Calu3 (cell line): ENCODE results near the gene CDYL. TPM values are rescaled to one million over a fixed set of nuclear protein-coding genes. Genes with fewer than 3 reads are reported as not detected.

Source experiments
- BruUV-seq: library from RNA; stranded (reverse); fragments of 400-500 nt; replicated peaks from 2 replicates; lab custom pipeline; 2021; lab: Mats Ljungman, UMichigan
- CTCF ChIA-PET: fragments of 300-600 bp; sonication (Branson Sonifier 250); formaldehyde crosslinking; loops from one replicate; lab custom pipeline; 2022; ENCODE audit warnings: antibody characterized with exemption; lab: Charles Lee
- DNase-seq: peaks from one replicate; pipeline ENCODE4 v3.0.0; 2022
- H3K27ac Mint-ChIP-seq: one replicate; pipeline ENCODE4 v1.8.0; 2022; ENCODE audit warnings: mixed read lengths; ENCODE audit not compliant: unreplicated experiment
- H3K27me3 Mint-ChIP-seq: one replicate; pipeline ENCODE4 v1.8.0; 2022; ENCODE audit warnings: mixed read lengths; ENCODE audit not compliant: unreplicated experiment
- H3K36me3 Mint-ChIP-seq: one replicate; pipeline ENCODE4 v1.8.0; 2022; ENCODE audit warnings: mild to moderate bottlenecking, moderate library complexity, mixed read lengths; ENCODE audit not compliant: insufficient read depth, unreplicated experiment
- H3K4me1 Mint-ChIP-seq: one replicate; pipeline ENCODE4 v1.8.0; 2022; ENCODE audit warnings: mild to moderate bottlenecking, low read depth, mixed read lengths; ENCODE audit not compliant: unreplicated experiment
- H3K4me3 Mint-ChIP-seq: one replicate; pipeline ENCODE4 v1.8.0; 2022; ENCODE audit warnings: mild to moderate bottlenecking, low read depth, moderate library complexity, mixed read lengths; ENCODE audit not compliant: unreplicated experiment
- H3K9me3 Mint-ChIP-seq: one replicate; pipeline ENCODE4 v1.8.0; 2022; ENCODE audit warnings: low read depth, mixed read lengths; ENCODE audit not compliant: unreplicated experiment
- intact Hi-C: fragments of 100-400 bp; cut with micrococcal nuclease; formaldehyde crosslinking; loops from one replicate; pipeline ENCODE4 v1.10.0; 2022; ENCODE audit not compliant: unreplicated experiment
- total RNA-seq: library from RNA; stranded (reverse); gene quantifications from 2 replicates; pipeline ENCODE4 v1.2.3, GENCODE V29; 2022
- TF ChIP-seq, protein P1 (sequence below): fragments of 200-600 bp; IDR thresholded peaks from one replicate; pipeline ENCODE4 v1.8.0; 2022; ENCODE audit warnings: antibody characterized with exemption; ENCODE audit not compliant: unreplicated experiment

Gene CDYL
- total RNA-seq, 1 experiment from 2014 or later = 48.9 TPM

DNA sequence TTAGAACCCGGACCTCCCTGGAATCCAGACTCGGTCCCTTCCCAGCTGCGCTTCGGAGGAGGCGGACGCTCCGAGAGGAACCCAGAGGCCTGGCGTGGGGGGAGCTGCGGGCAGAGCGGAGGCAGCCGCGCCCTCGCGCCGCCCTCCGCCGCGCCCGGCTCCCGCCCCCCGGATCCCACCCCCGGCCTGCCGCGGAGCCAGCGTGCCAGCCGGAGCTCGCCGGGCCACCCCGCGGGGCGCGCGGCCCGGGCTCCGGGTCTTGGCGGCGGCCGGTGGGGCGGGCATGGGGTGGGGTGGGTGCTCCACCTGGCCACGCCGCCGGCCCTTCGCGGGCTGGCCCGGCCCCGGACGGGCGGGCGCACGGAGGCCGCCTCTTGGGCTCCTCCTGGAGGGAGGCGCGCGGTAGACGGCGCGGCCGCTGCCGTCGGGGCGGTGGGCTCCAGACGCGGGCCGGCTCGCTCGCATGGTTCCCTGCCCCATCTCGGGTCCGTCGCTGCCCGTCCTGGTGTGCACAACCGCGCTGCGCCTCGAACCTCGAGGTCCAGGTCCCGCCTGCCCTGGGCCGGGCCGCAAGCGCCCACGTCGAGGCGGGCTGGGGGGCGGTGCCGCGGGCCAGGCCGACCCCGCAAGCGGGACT, 592 bp upstream of the CDYL start:
- H3K4me1 Mint-ChIP-seq = peaks cover 27% of the 10 kb centered on the region
- CTCF ChIA-PET = interaction anchor here (1.5 kb wide), 1 partner anchor 462 kb away, joined by 3 read pairs; no protein-coding TSS in a partner anchor
- no TSS peak for BruUV-seq
- peaks cover 27% of the 10 kb centered on the region for H3K36me3 Mint-ChIP-seq
- intact Hi-C loops = loop anchor here (5.0 to 10.0 kb wide), 2 partner anchors 418 to 461 kb away; no protein-coding TSS in a partner anchor
- TF ChIP-seq, protein P1, sequence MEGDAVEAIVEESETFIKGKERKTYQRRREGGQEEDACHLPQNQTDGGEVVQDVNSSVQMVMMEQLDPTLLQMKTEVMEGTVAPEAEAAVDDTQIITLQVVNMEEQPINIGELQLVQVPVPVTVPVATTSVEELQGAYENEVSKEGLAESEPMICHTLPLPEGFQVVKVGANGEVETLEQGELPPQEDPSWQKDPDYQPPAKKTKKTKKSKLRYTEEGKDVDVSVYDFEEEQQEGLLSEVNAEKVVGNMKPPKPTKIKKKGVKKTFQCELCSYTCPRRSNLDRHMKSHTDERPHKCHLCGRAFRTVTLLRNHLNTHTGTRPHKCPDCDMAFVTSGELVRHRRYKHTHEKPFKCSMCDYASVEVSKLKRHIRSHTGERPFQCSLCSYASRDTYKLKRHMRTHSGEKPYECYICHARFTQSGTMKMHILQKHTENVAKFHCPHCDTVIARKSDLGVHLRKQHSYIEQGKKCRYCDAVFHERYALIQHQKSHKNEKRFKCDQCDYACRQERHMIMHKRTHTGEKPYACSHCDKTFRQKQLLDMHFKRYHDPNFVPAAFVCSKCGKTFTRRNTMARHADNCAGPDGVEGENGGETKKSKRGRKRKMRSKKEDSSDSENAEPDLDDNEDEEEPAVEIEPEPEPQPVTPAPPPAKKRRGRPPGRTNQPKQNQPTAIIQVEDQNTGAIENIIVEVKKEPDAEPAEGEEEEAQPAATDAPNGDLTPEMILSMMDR = no peak
- no peak overlapping the region for H3K27ac Mint-ChIP-seq
- DNase-seq = peak; percentile 81
- H3K4me3 Mint-ChIP-seq = peak overlapping the region; percentile 98
- H3K9me3 Mint-ChIP-seq = no peaks in the 10 kb centered on the region
- H3K27me3 Mint-ChIP-seq = peaks cover 21% of the 10 kb centered on the region

DNA sequence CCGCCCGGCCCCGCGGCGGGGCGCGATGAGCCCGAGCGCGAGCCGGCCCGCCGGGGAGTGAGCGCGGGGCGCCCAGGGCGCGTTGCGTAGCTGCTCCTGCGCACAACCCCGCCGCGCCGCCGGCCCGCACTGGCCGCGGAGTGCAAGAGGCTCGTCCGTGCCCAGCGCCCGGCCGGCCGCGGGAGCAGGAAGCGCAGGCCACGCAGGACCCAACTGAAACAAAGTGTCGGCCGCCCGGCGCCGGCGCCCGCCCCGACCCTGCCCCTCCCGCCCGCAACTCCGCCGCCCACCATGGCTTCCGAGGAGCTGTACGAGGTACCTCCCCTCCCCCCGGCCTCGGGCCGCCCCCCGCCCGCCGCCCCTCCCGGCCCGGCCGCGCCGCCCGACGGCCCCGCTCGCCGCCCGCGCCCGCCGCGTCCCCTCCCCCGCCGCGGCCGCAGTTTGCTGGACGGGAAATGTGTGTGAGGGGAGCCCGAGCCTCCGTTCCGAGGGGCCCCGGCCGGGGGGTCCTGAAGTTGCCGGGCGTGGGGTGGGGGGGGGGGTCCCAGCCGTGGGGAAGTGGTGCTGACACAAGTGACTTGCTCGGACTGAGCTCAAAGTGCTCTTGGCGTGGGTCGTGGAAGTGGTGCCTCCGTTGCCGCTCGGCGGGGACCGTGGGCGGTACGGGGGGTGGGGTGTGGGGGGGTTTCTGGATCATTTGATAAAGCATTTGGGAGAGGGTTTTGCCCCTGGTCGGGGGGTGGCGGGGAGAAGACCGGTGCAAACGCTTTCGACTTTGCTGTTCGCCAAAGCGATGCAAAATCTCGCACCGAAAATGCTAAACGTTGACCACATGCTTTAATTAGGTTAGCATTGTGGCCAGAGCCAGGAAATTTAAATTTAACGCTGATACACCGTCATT, 539 bp downstream of the CDYL start:
- H3K27me3 Mint-ChIP-seq = peaks cover 17% of the 10 kb centered on the region
- peak overlapping the region; percentile 66 for H3K4me3 Mint-ChIP-seq
- no peaks in the 10 kb centered on the region for H3K9me3 Mint-ChIP-seq
- H3K36me3 Mint-ChIP-seq = peaks cover 27% of the 10 kb centered on the region
- no peak overlapping the region for H3K27ac Mint-ChIP-seq
- CTCF ChIA-PET = interaction anchor here (0.6 to 1.5 kb wide), 2 partner anchors 116 to 463 kb away, joined by 3 read pairs; no protein-coding TSS in a partner anchor
- intact Hi-C loops = loop anchor here (5.0 to 10.0 kb wide), 2 partner anchors 419 to 462 kb away; no protein-coding TSS in a partner anchor
- no TSS peak for BruUV-seq
- no peak for DNase-seq
- peaks cover 35% of the 10 kb centered on the region for H3K4me1 Mint-ChIP-seq
- TF ChIP-seq, protein P1 = no peak

DNA sequence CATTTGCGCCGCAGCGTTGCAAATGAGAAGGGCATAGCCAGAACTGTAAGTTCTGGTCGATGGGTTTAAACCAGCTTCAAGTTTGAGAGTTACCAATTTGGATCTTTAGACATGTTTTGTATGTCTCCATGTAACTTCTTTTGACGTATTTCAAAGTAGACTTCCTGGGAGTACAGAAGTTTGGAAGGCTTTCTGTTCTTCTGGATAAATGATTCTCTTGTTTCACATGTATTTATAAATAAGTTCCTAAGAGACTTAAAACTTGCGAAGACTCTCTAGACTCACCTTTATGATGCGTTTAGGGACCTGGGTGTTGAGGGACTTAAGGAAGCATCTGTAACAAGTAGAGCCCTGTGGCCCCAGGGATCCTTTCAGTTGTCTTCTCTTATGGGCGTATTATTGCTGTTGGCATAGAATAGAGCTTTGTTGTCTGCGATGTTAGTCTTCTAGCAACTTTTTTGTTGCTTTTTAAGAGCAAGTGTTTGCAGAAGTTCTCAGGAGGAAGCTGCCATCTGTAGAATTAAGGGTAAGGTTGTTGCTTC, 1.3 kb downstream of the CDYL start:
- TF ChIP-seq, protein P1 = no peak
- peaks cover 27% of the 10 kb centered on the region for H3K36me3 Mint-ChIP-seq
- H3K4me3 Mint-ChIP-seq = peak overlapping the region; percentile 66
- no peaks in the 10 kb centered on the region for H3K9me3 Mint-ChIP-seq
- H3K4me1 Mint-ChIP-seq = peaks cover 35% of the 10 kb centered on the region
- intact Hi-C loops = loop anchor here (5.0 to 10.0 kb wide), 2 partner anchors 420 to 463 kb away; no protein-coding TSS in a partner anchor
- CTCF ChIA-PET = no interaction called here
- peaks cover 9% of the 10 kb centered on the region for H3K27me3 Mint-ChIP-seq
- BruUV-seq = no TSS peak
- H3K27ac Mint-ChIP-seq = no peak overlapping the region
- no peak for DNase-seq

DNA sequence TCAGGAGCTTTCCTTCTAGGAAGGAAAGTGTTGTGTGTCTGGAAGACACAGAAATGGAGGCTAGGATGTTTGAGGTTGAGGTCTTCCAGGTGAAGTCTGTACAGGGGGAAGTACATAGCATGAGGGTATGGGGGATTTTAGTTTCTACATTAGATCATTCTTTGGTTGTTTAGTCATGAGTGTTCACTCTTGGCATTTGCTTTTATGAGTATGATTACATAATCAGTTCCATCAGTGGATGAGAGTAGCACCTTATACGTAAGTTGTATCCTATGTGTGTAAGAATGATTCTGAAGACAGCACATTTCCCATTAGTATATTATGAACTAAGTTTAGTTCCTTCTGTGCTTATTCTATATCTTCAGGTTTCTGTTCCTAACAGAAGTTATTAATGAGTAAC, 1.9 kb downstream of the CDYL start:
- H3K36me3 Mint-ChIP-seq = peaks cover 27% of the 10 kb centered on the region
- H3K9me3 Mint-ChIP-seq = no peaks in the 10 kb centered on the region
- H3K27me3 Mint-ChIP-seq = peaks cover 3% of the 10 kb centered on the region
- CTCF ChIA-PET = no interaction called here
- peaks cover 35% of the 10 kb centered on the region for H3K4me1 Mint-ChIP-seq
- intact Hi-C loops = loop anchor here (5.0 to 10.0 kb wide), 2 partner anchors 421 to 463 kb away; no protein-coding TSS in a partner anchor
- TF ChIP-seq, protein P1 = no peak
- no peak for DNase-seq
- no TSS peak for BruUV-seq
- H3K27ac Mint-ChIP-seq = no peak overlapping the region
- peak overlapping the region; percentile 66 for H3K4me3 Mint-ChIP-seq
